22Rv1 (cell line): ENCODE measurements around the gene SLAMF8.

Source experiments
- CTCF ChIP-seq: fragments of 450-650 bp; IDR thresholded peaks from 2 replicates; pipeline ENCODE4 v1.5.1; 2017; ENCODE audit warnings: mild to moderate bottlenecking
- ZFX ChIP-seq: fragments of 450-650 bp; IDR thresholded peaks from 2 replicates; pipeline ENCODE4 v1.6.1; 2017; ENCODE audit warnings: antibody characterized with exemption, borderline replicate concordance

- no peak for TF ChIP-seq CTCF
- no peak for TF ChIP-seq ZFX
These were observed 42.5 kb downstream of the SLAMF8 start for GRCh38 chr1:159869173-159869572.
